Stomach (tissue), 9 donors: ENCODE data around the gene ADI1. TPM values are rescaled to one million over a fixed set of nuclear protein-coding genes. Genes with fewer than 3 reads are reported as not detected.

Experiments
- DNase-seq, 2 donors: peaks; one replicate each; pipeline versions ENCODE4 v3.0.0 to v3.0.0-alpha.2; 2013 to 2019
- H3K27ac ChIP-seq, 5 donors: fragments of 200-600 bp in 4 of 5; sonication (generic) in 4 of 5; one replicate each; pipeline ENCODE4 v1.5.1; 2013 to 2019; ENCODE audit warnings: mild to moderate bottlenecking in 1 of 5, moderate library complexity in 1 of 5
- H3K27me3 ChIP-seq, 3 donors: fragments of 200-600 bp; sonication (generic); one replicate each; pipeline ENCODE4 v1.5.1; 2017 to 2019; ENCODE audit warnings: mixed run types in 1 of 3
- H3K36me3 ChIP-seq, 4 donors: fragments of 200-600 bp; sonication (generic); 1 replicate in 3 of 4; 2 replicates in 1 of 4; pipeline ENCODE4 v1.5.1; 2016 to 2019
- H3K4me1 ChIP-seq, 4 donors: fragments of 200-600 bp; sonication (generic); one replicate each; pipeline ENCODE4 v1.5.1; 2016 to 2019
- H3K4me3 ChIP-seq, 4 donors: fragments of 200-600 bp; sonication (generic) in 3 of 4; one replicate each; pipeline ENCODE4 v1.5.1; 2016 to 2019; ENCODE audit warnings: mild to moderate bottlenecking in 1 of 4
- H3K9me3 ChIP-seq, 4 donors: fragments of 200-600 bp; sonication (generic); one replicate each; pipeline ENCODE4 v1.5.1; 2016 to 2019
- CTCF ChIP-seq, 7 experiments: fragments of 450-650 bp in 4 of 7; fragments of 200-600 bp in 3 of 7; sonication (generic) in 3 of 7; IDR thresholded peaks; one replicate each; pipeline ENCODE4 v1.5.1; 2016 to 2019; ENCODE audit warnings: antibody characterized with exemption in 7 of 7, control low read depth in 2 of 7, mild to moderate bottlenecking in 1 of 7
- EP300 ChIP-seq: sonication (generic); formaldehyde crosslinking; IDR thresholded peaks from one replicate; pipeline ENCODE4 v1.6.1; 2017; ENCODE audit warnings: antibody characterized with exemption
- POLR2A ChIP-seq, 4 donors: fragments of 450-650 bp; IDR thresholded peaks; one replicate each; pipeline ENCODE4 v1.6.1; 2016; ENCODE audit warnings: antibody characterized with exemption in 4 of 4, control low read depth in 2 of 4, mild to moderate bottlenecking in 1 of 4, moderate library complexity in 1 of 4
- POLR2AphosphoS5 ChIP-seq, 3 donors: sonication (generic); formaldehyde crosslinking; IDR thresholded peaks; one replicate each; pipeline ENCODE4 v1.6.1; 2016; ENCODE audit warnings: antibody characterized with exemption in 3 of 3
- WGBS, 5 donors: extraction: QIAGEN DNeasy Blood & Tissue Kit in 3 of 5; methylation state at CpG; one replicate each; pipeline versions ENCODE4 v1.1.5 to v1.1.7; 2013 to 2018; 5-methylcytosine and 5-hydroxymethylcytosine counted together
- intact Hi-C: fragments of 100-400 bp; cut with DNase I; formaldehyde crosslinking; loops from one replicate; pipeline ENCODE4 v1.15.1; 2023; ENCODE audit warnings: low total_unique reads
- polyA plus RNA-seq, 3 donors: library from polyadenylated mRNA; stranded (reverse); fragments of 200-250 nt; gene quantifications; one replicate each; pipeline ENCODE4 v1.2.3, GENCODE V29; 2013
- total RNA-seq, 5 donors: library from RNA; depleted of rRNA; stranded (reverse); fragments of >200 nt; gene quantifications; one replicate each; pipeline versions ENCODE4 v1.1.0 to v1.2.3, GENCODE V29; 2014 to 2016
- donor health status: healthy with polysubstance abuse.
- donor health status: Bipolar disorder and iron deficiency.
- donor health status: healthy.

The ADI1 gene
- total and polyA plus RNA-seq, 8 donors: 25.1 to 124 (median 67.5) TPM

GRCh38 chr2:3547915-3548314, 28.6 kb upstream of the ADI1 start:
- intact Hi-C loops: no loop called here
- H3K4me1 ChIP-seq: peaks cover 5 to 21% (median 11%) of the 10 kb centered on the region in 4 donors
- no peak overlapping the region for H3K4me3 ChIP-seq
- TF ChIP-seq EP300: no peak
- no peak for TF ChIP-seq POLR2A (IDR thresholded peaks at IDR 0.05)
- no peak for TF ChIP-seq POLR2AphosphoS5 (IDR thresholded peaks at IDR 0.05)
- no peak for TF ChIP-seq CTCF (IDR thresholded peaks at IDR 0.05)
- H3K27ac ChIP-seq: no peak overlapping the region
- DNase-seq: no peak
- peaks cover 68 to 100% (median 99%) of the 10 kb centered on the region in 4 donors for H3K36me3 ChIP-seq
- no peaks in the 10 kb centered on the region for H3K9me3 ChIP-seq
- no peaks in the 10 kb centered on the region for H3K27me3 ChIP-seq
- 93 to 100% (median 94%) methylated on average over 2 of the region's 2 CpGs for WGBS, 5 donors

- Histone ChIP-seq H3K27me3 (no peaks in the 10 kb centered on the region), H3K4me1 (peaks cover 5 to 21% (median 11%) of the 10 kb centered on the region in 4 donors), H3K4me3 (no peak overlapping the region), H3K9me3 (no peaks in the 10 kb centered on the region), H3K36me3 (peaks cover 66 to 100% (median 100%) of the 10 kb centered on the region in 4 donors), H3K27ac (peak overlapping the region in 1 of 5 donors; percentile 22)
- 42 to 62% (median 52%) methylated on average over 10 of the region's 10 CpGs for WGBS, 5 donors
- DNase-seq: peak in 1 of 2 donors; percentile 34
- TF ChIP-seq POLR2AphosphoS5 (IDR thresholded peaks at IDR 0.05) (peak in 2 of 3 donors; percentile 27 to 66), POLR2A (IDR thresholded peaks at IDR 0.05) (no peak)
- intact Hi-C loops: no loop called here
These were observed 26.6 kb upstream of the ADI1 start for GRCh38 chr2:3545788-3546478.

GRCh38 chr2:3543023-3543683, 23.8 kb upstream of the ADI1 start:
- H3K4me1 ChIP-seq: peaks cover 5 to 21% (median 11%) of the 10 kb centered on the region in 4 donors
- WGBS, 5 donors: 77 to 82% (median 80%) methylated on average over 6 of the region's 6 CpGs
- H3K36me3 ChIP-seq: peaks cover 50 to 93% (median 92%) of the 10 kb centered on the region in 4 donors
- H3K27ac ChIP-seq: no peak overlapping the region
- H3K9me3 ChIP-seq: no peaks in the 10 kb centered on the region
- no peak overlapping the region for H3K4me3 ChIP-seq
- no peak for TF ChIP-seq POLR2A (IDR thresholded peaks at IDR 0.05)
- TF ChIP-seq POLR2AphosphoS5 (IDR thresholded peaks at IDR 0.05): no peak
- no peak for TF ChIP-seq CTCF (IDR thresholded peaks at IDR 0.05)
- TF ChIP-seq EP300: no peak
- no peak for DNase-seq
- intact Hi-C loops: no loop called here
- H3K27me3 ChIP-seq: no peaks in the 10 kb centered on the region

GRCh38 chr2:3542107-3542506, 22.8 kb upstream of the ADI1 start:
- DNase-seq: no peak
- TF ChIP-seq POLR2A (IDR thresholded peaks at IDR 0.05) (no peak), CTCF (IDR thresholded peaks at IDR 0.05) (no peak), EP300 (no peak), POLR2AphosphoS5 (IDR thresholded peaks at IDR 0.05) (no peak)
- intact Hi-C loops: no loop called here

More at GRCh38 chr2:3542107-3542506, 22.8 kb upstream of the ADI1 start:
- Histone ChIP-seq H3K36me3 (peaks cover 40 to 82% (median 81%) of the 10 kb centered on the region in 4 donors), H3K27ac (no peak overlapping the region), H3K4me3 (no peak overlapping the region), H3K27me3 (no peaks in the 10 kb centered on the region), H3K4me1 (peaks cover 8 to 23% (median 15%) of the 10 kb centered on the region in 4 donors), H3K9me3 (no peaks in the 10 kb centered on the region)
- WGBS, 5 donors: 92 to 97% (median 95%) methylated on average over 5 of the region's 5 CpGs
